SK-N-SH treated with all-trans-retinoic acid at 6 μM for 48 hours (cell line): ENCODE measurements around the gene ALDH18A1.

Source experiments
- ARNTL ChIP-seq: fragments of 450-650 bp; formaldehyde crosslinking; IDR thresholded peaks from 2 replicates; pipeline ENCODE4 v1.5.0; 2020; ENCODE audit warnings: low read depth, mild to moderate bottlenecking, moderate library complexity, borderline replicate concordance
- BACH2 ChIP-seq: fragments of 250-450 bp; sonication (Bioruptor Pico); IDR thresholded peaks from 2 replicates; pipeline ENCODE4 v1.9.0; 2021; ENCODE audit warnings: mild to moderate bottlenecking, borderline replicate concordance
- CSDC2 ChIP-seq: fragments of 250-450 bp; sonication (Bioruptor Pico); IDR thresholded peaks from 2 replicates; pipeline ENCODE4 v1.5.0; 2020; ENCODE audit warnings: mild to moderate bottlenecking, moderate library complexity
- ESRRG ChIP-seq: fragments of 250-450 bp; sonication (Bioruptor Pico); IDR thresholded peaks from 2 replicates; pipeline ENCODE4 v1.6.1; 2021; ENCODE audit warnings: mild to moderate bottlenecking
- OSR1 ChIP-seq: fragments of 250-450 bp; sonication (Bioruptor Pico); IDR thresholded peaks from 2 replicates; pipeline ENCODE4 v1.8.0; 2022; ENCODE audit warnings: moderate library complexity, mild to moderate bottlenecking, inconsistent platforms
- PATZ1 ChIP-seq: fragments of 250-450 bp; sonication (Bioruptor Pico); IDR thresholded peaks from 2 replicates; pipeline ENCODE4 v1.8.0; 2020; ENCODE audit warnings: mild to moderate bottlenecking, moderate library complexity, borderline replicate concordance
- RARB ChIP-seq: fragments of 250-450 bp; sonication (Bioruptor Pico); IDR thresholded peaks from 2 replicates; pipeline ENCODE4 v1.8.0; 2021; ENCODE audit warnings: mild to moderate bottlenecking, moderate library complexity
- ZC3H10 ChIP-seq: fragments of 250-450 bp; sonication (Bioruptor Pico); IDR thresholded peaks from 2 replicates; pipeline ENCODE4 v1.5.1; 2021; ENCODE audit warnings: mild to moderate bottlenecking, moderate library complexity
- ZFP3 ChIP-seq: fragments of 250-450 bp; sonication (Bioruptor Pico); IDR thresholded peaks from 2 replicates; pipeline ENCODE4 v1.5.0; 2020; ENCODE audit warnings: mild to moderate bottlenecking, moderate library complexity
- ZNF8 ChIP-seq: fragments of 450-650 bp; formaldehyde crosslinking; IDR thresholded peaks from 2 replicates; pipeline ENCODE4 v1.5.0; 2020; ENCODE audit warnings: mild to moderate bottlenecking, moderate library complexity

GRCh38 chr10:95559471-95559870, 97.0 kb downstream of the ALDH18A1 start:
- TF ChIP-seq PATZ1 (no peak), BACH2 (CRISPR knock-in tag) (no peak), ZFP3 (CRISPR knock-in tag) (no peak), RARB (CRISPR knock-in tag) (no peak), ESRRG (CRISPR knock-in tag) (no peak), ZC3H10 (no peak), ZNF8 (CRISPR knock-in tag) (no peak), ARNTL (CRISPR knock-in tag) (no peak), OSR1 (no peak), CSDC2 (CRISPR knock-in tag) (no peak)
